OCI-LY1 (cell line): ENCODE data around the gene PTGER3.

Experiments used
- H2AFZ ChIP-seq: fragments of 200-600 bp; sonication (generic), shearing (Covaris generic); 2 replicates; pipeline ENCODE4 v1.6.0; 2014; ENCODE audit warnings: antibody characterized with exemption, mild to moderate bottlenecking, low read length
- H3F3A ChIP-seq: fragments of 200-600 bp; sonication (generic), shearing (Covaris generic); 2 replicates; pipeline ENCODE4 v1.6.0; 2014; ENCODE audit warnings: mild to moderate bottlenecking, antibody characterized with exemption, low read length, moderate library complexity; ENCODE audit not compliant: insufficient read depth
- H3K27ac ChIP-seq: fragments of 200-600 bp; sonication (generic); 2 replicates; pipeline ENCODE4 v1.5.1; 2014; ENCODE audit warnings: low read length, mixed run types, mild to moderate bottlenecking, low read depth; ENCODE audit not compliant: poor library complexity, severe bottlenecking
- H3K27me3 ChIP-seq: fragments of 200-600 bp; sonication (generic); 2 replicates; pipeline ENCODE4 v1.6.0; 2014; ENCODE audit warnings: antibody characterized with exemption, mild to moderate bottlenecking, low read length, moderate library complexity; ENCODE audit not compliant: insufficient read depth
- H3K36me3 ChIP-seq: fragments of 200-600 bp; sonication (generic); 2 replicates; pipeline ENCODE4 v1.6.1; 2014; ENCODE audit warnings: mild to moderate bottlenecking, antibody characterized with exemption, low read length, moderate library complexity, mixed read lengths; ENCODE audit not compliant: insufficient read depth
- H3K4me1 ChIP-seq: fragments of 200-600 bp; sonication (generic); 2 replicates; pipeline ENCODE4 v1.5.1; 2014; ENCODE audit warnings: mild to moderate bottlenecking, low read length, moderate library complexity; ENCODE audit not compliant: insufficient read depth, severe bottlenecking
- H3K4me2 ChIP-seq: fragments of 200-600 bp; sonication (generic), shearing (Covaris generic); 2 replicates; pipeline ENCODE4 v1.6.1; 2014; ENCODE audit warnings: low read length
- H3K4me3 ChIP-seq: fragments of 200-600 bp; sonication (generic); 2 replicates; pipeline ENCODE4 v1.5.1; 2014; ENCODE audit warnings: low read length, low read depth, mild to moderate bottlenecking, mixed read lengths; ENCODE audit not compliant: poor library complexity, severe bottlenecking
- H3K79me2 ChIP-seq: fragments of 200-600 bp; shearing (Covaris generic); 2 replicates; pipeline ENCODE4 v1.6.1; 2016; ENCODE audit warnings: mixed run types, low read length, mixed read lengths; ENCODE audit not compliant: insufficient read depth
- H3K9ac ChIP-seq: fragments of 200-600 bp; sonication (generic), shearing (Covaris generic); 2 replicates; pipeline ENCODE4 v1.6.1; 2014; ENCODE audit warnings: mild to moderate bottlenecking, low read length, mixed read lengths
- H3K9me2 ChIP-seq: fragments of 200-600 bp; sonication (generic), shearing (Covaris generic); 2 replicates; pipeline ENCODE4 v1.6.1; 2014; ENCODE audit warnings: low read depth, mild to moderate bottlenecking, low read length, mixed read lengths
- H3K9me3 ChIP-seq: fragments of 200-600 bp; shearing (Covaris generic); 2 replicates; pipeline ENCODE4 v1.6.1; 2014; ENCODE audit warnings: low read length, mixed read lengths
- H4K20me1 ChIP-seq: fragments of 200-600 bp; sonication (generic), shearing (Covaris generic); 2 replicates; pipeline ENCODE4 v1.6.0; 2016; ENCODE audit warnings: mild to moderate bottlenecking, low read length; ENCODE audit not compliant: insufficient read depth
- EZH2 ChIP-seq: fragments of 200-600 bp; sonication (generic), shearing (Covaris generic); IDR thresholded peaks from 2 replicates; pipeline ENCODE4 v1.8.0; 2017; ENCODE audit warnings: borderline replicate concordance, mixed run types, mild to moderate bottlenecking, antibody characterized with exemption, low read length, moderate library complexity, mixed read lengths
- TF ChIP-seq, protein P1 (sequence below): fragments of 200-600 bp; sonication (generic), shearing (Covaris generic); IDR thresholded peaks from 2 replicates; pipeline ENCODE4 v1.5.1; 2017; ENCODE audit warnings: mild to moderate bottlenecking, antibody characterized with exemption, low read length, moderate library complexity, mixed read lengths

PTGER3 gene

DNA sequence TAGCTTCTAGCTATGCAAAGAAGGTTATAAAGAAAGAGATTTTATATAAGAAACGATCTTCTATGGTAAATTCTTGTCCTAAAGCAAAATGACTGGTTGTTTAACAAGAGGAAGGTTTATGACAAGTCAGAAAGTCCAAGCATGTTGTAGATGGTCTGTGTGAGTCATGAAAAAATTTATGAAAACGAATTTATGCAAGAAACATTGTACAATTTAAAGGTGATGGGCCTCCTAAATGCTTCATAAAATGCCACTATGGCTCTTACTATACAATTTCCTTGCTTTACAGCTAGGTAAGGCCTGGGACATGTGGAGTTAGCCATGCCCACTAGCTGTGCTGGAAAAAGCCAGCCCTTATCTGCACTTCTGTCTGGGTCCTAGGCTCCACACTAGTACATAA lies 125.4 kb downstream of the PTGER3 start:
- Histone ChIP-seq H3K79me2 (no peaks in the 10 kb centered on the region), H3K9me3 (0 out of 2 replicates have a peak, but pooled peaks cover 8% of the 10 kb centered on the region), H3K4me1 (no peaks in the 10 kb centered on the region), H3K9ac (no peak overlapping the region), H3F3A (no peaks in the 10 kb centered on the region), H3K27me3 (no peaks in the 10 kb centered on the region), H3K9me2 (no peaks in the 10 kb centered on the region), H2AFZ (no peak overlapping the region), H3K27ac (no peak overlapping the region), H3K4me3 (no peak overlapping the region), H3K36me3 (no peaks in the 10 kb centered on the region), H3K4me2 (no peak overlapping the region), H4K20me1 (no peaks in the 10 kb centered on the region)
- TF ChIP-seq EZH2 = no peak
- TF ChIP-seq, protein P1, sequence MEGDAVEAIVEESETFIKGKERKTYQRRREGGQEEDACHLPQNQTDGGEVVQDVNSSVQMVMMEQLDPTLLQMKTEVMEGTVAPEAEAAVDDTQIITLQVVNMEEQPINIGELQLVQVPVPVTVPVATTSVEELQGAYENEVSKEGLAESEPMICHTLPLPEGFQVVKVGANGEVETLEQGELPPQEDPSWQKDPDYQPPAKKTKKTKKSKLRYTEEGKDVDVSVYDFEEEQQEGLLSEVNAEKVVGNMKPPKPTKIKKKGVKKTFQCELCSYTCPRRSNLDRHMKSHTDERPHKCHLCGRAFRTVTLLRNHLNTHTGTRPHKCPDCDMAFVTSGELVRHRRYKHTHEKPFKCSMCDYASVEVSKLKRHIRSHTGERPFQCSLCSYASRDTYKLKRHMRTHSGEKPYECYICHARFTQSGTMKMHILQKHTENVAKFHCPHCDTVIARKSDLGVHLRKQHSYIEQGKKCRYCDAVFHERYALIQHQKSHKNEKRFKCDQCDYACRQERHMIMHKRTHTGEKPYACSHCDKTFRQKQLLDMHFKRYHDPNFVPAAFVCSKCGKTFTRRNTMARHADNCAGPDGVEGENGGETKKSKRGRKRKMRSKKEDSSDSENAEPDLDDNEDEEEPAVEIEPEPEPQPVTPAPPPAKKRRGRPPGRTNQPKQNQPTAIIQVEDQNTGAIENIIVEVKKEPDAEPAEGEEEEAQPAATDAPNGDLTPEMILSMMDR = no peak
